NCI-H1436 (cell line): ENCODE measurements around the gene BCAS1.

Experiments
- DNase-seq: peaks from one replicate; lab custom pipeline; 2025; lab: John Stamatoyannopoulos, UW

The BCAS1 gene

GRCh38 chr20:54070187-54070987, at the start of gene BCAS1:
BCAS1 (minus strand) TSS chr20:54070594; CDS start chr20:54058718, 11,876 bp downstream.
- DNase-seq: no peak

GRCh38 chr20:54119744-54120143, 49.4 kb upstream of the BCAS1 start:
- no peak for DNase-seq

- DNase-seq: no peak
Observed at GRCh38 chr20:54118220-54119001, 48.0 kb upstream of the BCAS1 start.

GRCh38 chr20:54116550-54117235, 46.3 kb upstream of the BCAS1 start:
- DNase-seq: no peak

- DNase-seq: no peak
Observed at GRCh38 chr20:54115172-54115854, 44.9 kb upstream of the BCAS1 start.

GRCh38 chr20:54114109-54114508, 43.7 kb upstream of the BCAS1 start:
- DNase-seq: no peak

- no peak for DNase-seq
Observed at GRCh38 chr20:54113566-54113965, 43.2 kb upstream of the BCAS1 start.

GRCh38 chr20:54112221-54112884, 42.0 kb upstream of the BCAS1 start:
- no peak for DNase-seq

- no peak for DNase-seq
Observed at GRCh38 chr20:54111460-54111859, 41.1 kb upstream of the BCAS1 start.

- no peak for DNase-seq
Observed at GRCh38 chr20:54110457-54110856, 40.1 kb upstream of the BCAS1 start.

- no peak for DNase-seq
Observed at GRCh38 chr20:54110041-54110440, 39.6 kb upstream of the BCAS1 start.

- no peak for DNase-seq
Observed at GRCh38 chr20:54108817-54109216, 38.4 kb upstream of the BCAS1 start.

GRCh38 chr20:54108326-54108642, 37.9 kb upstream of the BCAS1 start:
- DNase-seq: no peak

GRCh38 chr20:54107600-54108325, 37.4 kb upstream of the BCAS1 start:
- no peak for DNase-seq

- no peak for DNase-seq
Observed at GRCh38 chr20:54107181-54107580, 36.8 kb upstream of the BCAS1 start.

GRCh38 chr20:54106162-54106561, 35.8 kb upstream of the BCAS1 start:
- no peak for DNase-seq

- DNase-seq: no peak
Observed at GRCh38 chr20:54105653-54106052, 35.3 kb upstream of the BCAS1 start.

- no peak for DNase-seq
Observed at GRCh38 chr20:54104781-54105180, 34.4 kb upstream of the BCAS1 start.

- no peak for DNase-seq
Observed at GRCh38 chr20:54103762-54104600, 33.6 kb upstream of the BCAS1 start.
